WTC11 (cell line): ENCODE measurements around the gene SORT1. TPM values are rescaled to one million over a fixed set of nuclear protein-coding genes. Genes with fewer than 3 reads are reported as not detected.

Experiments
- ATAC-seq: fragments of 200-7000 bp; cut with Tn5 transposase; 2 replicates; pipeline ENCODE4 v1.10.0; 2021; ENCODE audit warnings: mild to moderate bottlenecking, moderate library complexity
- CTCF ChIA-PET: fragments of 300-600 bp; sonication (Branson Sonifier 250); formaldehyde crosslinking; loops from one replicate; lab custom pipeline; 2021; ENCODE audit warnings: antibody characterized with exemption; lab: Charles Lee
- POLR2A ChIA-PET: fragments of 350-600 bp; sonication (Branson Sonifier 250); formaldehyde crosslinking; loops from one replicate; lab custom pipeline; 2021; ENCODE audit warnings: antibody characterized with exemption; lab: Charles Lee
- DNase-seq: peaks from one replicate; pipeline ENCODE4 v3.0.0; 2021; ENCODE audit warnings: low spot score
- H3K27ac Mint-ChIP-seq: 2 replicates; pipeline ENCODE4 v1.8.0; 2021; ENCODE audit warnings: mixed read lengths
- H3K27me3 Mint-ChIP-seq: 2 replicates; pipeline ENCODE4 v1.8.0; 2021; ENCODE audit warnings: low read depth, mild to moderate bottlenecking, moderate library complexity, mixed read lengths
- H3K36me3 Mint-ChIP-seq: 2 replicates; pipeline ENCODE4 v1.8.0; 2021; ENCODE audit warnings: mixed read lengths
- H3K4me1 Mint-ChIP-seq: 2 replicates; pipeline ENCODE4 v1.8.0; 2022; ENCODE audit warnings: mixed read lengths
- H3K4me3 Mint-ChIP-seq: 2 replicates; pipeline ENCODE4 v1.8.0; 2021; ENCODE audit warnings: mild to moderate bottlenecking, moderate library complexity, mixed read lengths
- H3K9me3 Mint-ChIP-seq: 2 replicates; pipeline ENCODE4 v1.8.0; 2021; ENCODE audit warnings: mixed read lengths
- AR ChIP-seq: fragments of 250-450 bp; sonication (Bioruptor Pico); IDR thresholded peaks from 2 replicates; pipeline ENCODE4 v1.9.0; 2021; ENCODE audit warnings: mild to moderate bottlenecking
- ERG ChIP-seq: fragments of 250-450 bp; sonication (Bioruptor Pico); IDR thresholded peaks from 2 replicates; pipeline ENCODE4 v1.8.0; 2021; ENCODE audit warnings: mild to moderate bottlenecking
- HMGXB4 ChIP-seq: sonication (generic); formaldehyde crosslinking; IDR thresholded peaks from 2 replicates; pipeline ENCODE4 v1.8.1; 2023; ENCODE audit warnings: mild to moderate bottlenecking, moderate library complexity, missing genetic modification reagents
- MLX ChIP-seq: sonication (generic); formaldehyde crosslinking; IDR thresholded peaks from 2 replicates; pipeline ENCODE4 v1.8.1; 2023; ENCODE audit warnings: mild to moderate bottlenecking, missing genetic modification reagents, moderate library complexity
- RELA ChIP-seq: sonication (generic); formaldehyde crosslinking; IDR thresholded peaks from 2 replicates; pipeline ENCODE4 v1.8.1; 2022; ENCODE audit warnings: missing genetic modification reagents, mild to moderate bottlenecking, borderline replicate concordance
- RORB ChIP-seq: fragments of 250-450 bp; sonication (Bioruptor Pico); IDR thresholded peaks from 2 replicates; pipeline ENCODE4 v1.9.0; 2021; ENCODE audit warnings: mild to moderate bottlenecking
- STAT6 ChIP-seq: sonication (generic); formaldehyde crosslinking; conservative IDR thresholded peaks from 2 replicates; pipeline ENCODE4 v1.8.1; 2023; ENCODE audit warnings: mild to moderate bottlenecking, low read depth, missing genetic modification reagents, moderate library complexity
- ZMAT4 ChIP-seq: fragments of 250-450 bp; sonication (Bioruptor Pico); IDR thresholded peaks from 2 replicates; pipeline ENCODE4 v1.9.0; 2021; ENCODE audit warnings: mild to moderate bottlenecking
- ZNF121 ChIP-seq: sonication (generic); formaldehyde crosslinking; IDR thresholded peaks from 2 replicates; pipeline ENCODE4 v1.8.0; 2023; ENCODE audit warnings: missing genetic modification reagents
- ZNF416 ChIP-seq: fragments of 250-450 bp; sonication (Bioruptor Pico); IDR thresholded peaks from 2 replicates; pipeline ENCODE4 v1.9.0; 2021; ENCODE audit warnings: mild to moderate bottlenecking, inconsistent platforms
- ZNF671 ChIP-seq: fragments of 250-450 bp; sonication (Bioruptor Pico); IDR thresholded peaks from 2 replicates; pipeline ENCODE4 v1.8.0; 2021; ENCODE audit warnings: mild to moderate bottlenecking
- total RNA-seq: library from RNA; stranded (reverse); gene quantifications from 3 replicates; pipeline ENCODE4 v1.2.3, GENCODE V29; 2021

SORT1 gene
- total RNA-seq, 1 experiment from 2014 or later, result 55.9 TPM

- TF ChIP-seq ERG (CRISPR knock-in tag), result no peak
- TF ChIP-seq AR (CRISPR knock-in tag), result no peak
- TF ChIP-seq ZNF671 (CRISPR knock-in tag), result no peak
- no peak for TF ChIP-seq ZNF121 (CRISPR knock-in tag)
These were observed 3.0 kb downstream of the SORT1 start (continued) for GRCh38 chr1:109394591-109395281.

- Mint-ChIP-seq H3K27me3 (no peaks in the 10 kb centered on the region), H3K4me1 (peaks cover 48% of the 10 kb centered on the region), H3K4me3 (no peak overlapping the region), H3K36me3 (no peaks in the 10 kb centered on the region), H3K9me3 (no peaks in the 10 kb centered on the region), H3K27ac (no peak overlapping the region)
- CTCF ChIA-PET, result no interaction called here
- ATAC-seq (no peak), DNase-seq (no peak)
- POLR2A ChIA-PET, result no interaction called here
- no peak for TF ChIP-seq HMGXB4
- no peak for TF ChIP-seq RELA (CRISPR knock-in tag)
- no peak for TF ChIP-seq ZNF416
- no peak for TF ChIP-seq MLX (CRISPR knock-in tag)
- TF ChIP-seq RORB (CRISPR knock-in tag), result no peak
- no peak for TF ChIP-seq ZMAT4 (CRISPR knock-in tag)
- no peak for TF ChIP-seq STAT6
These were observed 4.0 kb downstream of the SORT1 start for GRCh38 chr1:109393617-109394233.
